NT2/D1 (cell line): Measurements from ENCODE around the gene RMRP.

ENCODE experiments used
- SUZ12 ChIP-seq: IDR thresholded peaks from 2 replicates; pipeline ENCODE4 v1.6.1; 2011; ENCODE audit not compliant: insufficient read length, insufficient read depth; ENCODE audit errors: extremely low read depth
- YY1 ChIP-seq: IDR thresholded peaks from 2 replicates; pipeline ENCODE4 v1.6.1; 2011; ENCODE audit not compliant: insufficient read length, insufficient read depth
- ZNF274 ChIP-seq: IDR thresholded peaks from 2 replicates; pipeline ENCODE4 v1.6.1; 2011; ENCODE audit warnings: mild to moderate bottlenecking, low read depth, low read length

DNA sequence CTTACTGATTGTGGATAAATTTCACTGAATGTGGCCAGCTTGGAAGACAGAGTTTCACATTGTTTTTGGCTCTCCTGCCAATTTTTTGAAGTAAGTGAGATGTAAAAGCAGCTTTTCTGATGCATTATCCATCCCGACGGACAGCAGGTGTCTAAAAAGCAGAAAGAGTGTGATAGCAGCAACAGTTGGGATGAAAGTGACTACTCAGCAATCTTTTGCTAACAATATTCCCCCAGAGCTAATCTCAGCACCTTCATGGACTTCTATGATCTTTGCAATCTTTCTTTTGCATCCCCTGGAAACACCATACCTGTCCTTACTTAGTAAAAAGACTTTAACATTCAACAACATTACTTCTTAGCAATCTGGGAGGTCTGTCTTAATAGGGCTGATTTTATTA lies 45.0 kb downstream of the RMRP start:
- TF ChIP-seq YY1 (no peak), ZNF274 (no peak), SUZ12 (no peak)
